DMS53 treated with DMSO at 0.1 percent for 48 hours (cell line): ENCODE measurements around the gene NOSIP.

ENCODE experiments used
- DNase-seq: peaks from one replicate; lab custom pipeline; 2025; ENCODE audit not compliant: unreplicated experiment; lab: John Stamatoyannopoulos, UW

NOSIP gene

DNA sequence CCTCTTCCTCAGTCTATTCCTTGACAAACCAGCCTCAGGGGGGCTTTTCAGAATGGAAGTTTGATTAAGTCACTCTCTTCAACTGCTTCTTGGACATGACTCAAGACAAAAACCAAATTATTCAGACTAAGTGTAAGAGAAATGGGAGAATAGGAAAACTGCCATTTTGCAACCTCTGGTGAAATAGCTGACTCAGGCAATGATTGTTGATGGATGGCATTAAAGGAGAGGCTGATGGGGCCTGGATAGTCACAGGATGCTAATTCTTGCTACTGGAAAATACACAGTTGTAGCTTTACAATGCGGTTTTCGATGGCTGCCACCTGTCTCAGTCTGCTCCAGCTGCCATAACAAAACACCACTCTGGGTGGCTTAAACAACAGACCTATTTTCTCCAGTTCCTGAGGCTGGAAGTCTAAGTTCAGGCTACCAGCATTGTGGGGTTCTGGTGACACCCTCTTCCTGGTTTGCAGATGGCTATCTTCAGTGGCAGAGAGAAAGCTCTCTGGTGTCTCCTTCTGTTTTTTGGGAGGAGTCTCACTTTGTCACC is 6.1 kb downstream of the NOSIP start:
- DNase-seq = no peak

GRCh38 chr19:49573425-49573824 is 6.9 kb downstream of the NOSIP start:
- DNase-seq = no peak

DNA sequence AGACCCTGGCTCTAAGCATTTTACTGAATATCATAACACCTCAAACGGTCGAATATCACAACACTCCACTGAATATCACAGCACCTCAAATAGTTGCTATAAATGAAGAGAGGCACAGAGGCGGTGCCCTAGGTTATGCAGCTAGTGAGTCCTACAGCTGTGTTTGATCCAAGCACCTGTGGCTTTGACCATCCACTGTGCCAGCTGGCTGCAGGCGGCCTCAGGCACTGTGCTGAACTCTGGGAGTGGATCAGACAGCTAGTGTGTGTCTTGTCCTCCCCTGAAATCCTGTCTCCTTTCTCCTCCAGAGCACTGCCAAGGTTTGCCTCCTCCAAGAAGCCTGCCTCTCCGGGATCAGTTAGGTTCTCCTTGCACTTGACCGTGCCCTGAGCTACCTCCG is 7.3 kb downstream of the NOSIP start:
- DNase-seq = no peak

GRCh38 chr19:49570997-49571676 is 9.2 kb downstream of the NOSIP start:
- DNase-seq = peak; percentile 31

DNA sequence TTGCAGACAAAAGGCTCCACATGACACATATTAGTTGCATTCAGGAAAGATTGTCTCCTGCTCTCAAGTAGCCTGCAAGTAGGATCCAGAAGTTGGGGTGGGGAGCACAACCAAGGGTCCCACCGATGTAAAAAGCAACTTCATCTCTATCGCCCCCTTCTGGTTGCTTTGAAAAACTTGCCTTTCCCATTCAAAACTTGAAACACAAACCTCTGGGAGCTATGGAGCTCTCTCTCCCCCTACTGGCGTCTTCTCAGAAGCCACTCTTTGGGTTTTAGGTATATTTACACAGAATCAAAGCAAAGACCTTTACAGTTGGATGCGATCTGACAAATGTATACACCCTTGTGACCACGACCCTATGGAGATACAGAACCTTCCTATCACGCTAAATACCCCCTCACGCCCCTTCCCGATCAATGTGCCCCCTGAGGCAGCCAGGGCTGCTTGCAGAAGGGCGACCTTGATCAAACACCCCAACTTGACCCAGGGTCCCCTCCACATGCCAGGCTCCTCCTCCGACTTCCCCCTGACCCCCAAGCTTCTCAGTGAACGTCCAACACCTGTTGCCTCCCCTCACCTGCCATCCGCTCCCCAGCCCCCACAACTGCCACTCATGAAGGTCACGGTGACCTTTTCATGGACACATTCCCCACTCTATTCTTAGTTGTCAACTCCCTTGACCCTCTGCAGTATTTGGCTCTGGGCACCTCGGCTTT is 10.1 kb downstream of the NOSIP start:
- DNase-seq = peak; percentile 68

DNA sequence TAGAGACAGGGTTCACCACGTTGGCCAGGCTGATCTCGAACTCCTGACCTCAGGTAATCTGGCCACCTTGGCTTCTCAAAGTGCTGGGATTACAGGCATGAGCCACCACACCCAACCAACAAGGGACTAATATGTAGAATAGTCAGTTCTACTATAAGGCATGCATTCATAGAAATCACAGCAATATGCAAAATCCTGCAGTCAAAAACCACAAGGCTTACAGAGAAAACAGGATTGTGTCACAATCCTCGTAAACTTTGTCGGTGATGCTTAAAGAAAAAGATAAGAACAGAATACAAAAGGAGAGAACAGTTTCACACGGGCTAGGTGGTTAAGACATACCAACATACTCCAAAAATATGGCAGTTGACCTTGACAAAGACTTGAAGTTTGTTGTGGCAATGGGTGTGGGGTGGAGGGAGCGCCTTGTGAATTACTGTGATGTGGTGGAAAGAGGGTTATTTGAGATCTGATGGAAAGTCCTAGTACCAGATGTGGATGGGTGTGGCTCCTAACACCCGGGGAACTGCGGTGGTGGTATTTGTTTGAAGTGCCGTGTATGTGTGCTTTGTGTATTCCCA is 12.4 kb downstream of the NOSIP start:
- DNase-seq = no peak

DNA sequence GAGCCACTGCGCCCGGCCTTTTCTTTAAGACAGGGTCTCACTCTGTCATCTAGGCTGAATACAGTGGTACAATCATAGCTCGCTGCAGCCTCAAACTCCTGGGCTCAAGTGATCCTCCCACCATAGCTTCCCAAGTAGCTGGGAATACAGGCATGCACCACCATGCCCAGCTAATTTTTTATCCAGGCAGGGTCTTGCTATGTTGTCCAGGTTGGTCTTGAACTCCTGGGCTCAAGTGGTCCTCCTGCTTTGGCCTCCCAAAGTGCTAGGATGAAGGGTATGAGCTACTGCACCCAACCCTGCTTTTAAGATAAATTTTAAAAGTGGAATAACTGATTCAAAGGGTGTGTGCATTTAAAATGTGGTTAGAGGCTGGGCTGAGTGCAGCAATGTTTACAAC is 14.1 kb downstream of the NOSIP start:
- no peak for DNase-seq

GRCh38 chr19:49565261-49565660 is 15.1 kb downstream of the NOSIP start:
- DNase-seq = no peak

DNA sequence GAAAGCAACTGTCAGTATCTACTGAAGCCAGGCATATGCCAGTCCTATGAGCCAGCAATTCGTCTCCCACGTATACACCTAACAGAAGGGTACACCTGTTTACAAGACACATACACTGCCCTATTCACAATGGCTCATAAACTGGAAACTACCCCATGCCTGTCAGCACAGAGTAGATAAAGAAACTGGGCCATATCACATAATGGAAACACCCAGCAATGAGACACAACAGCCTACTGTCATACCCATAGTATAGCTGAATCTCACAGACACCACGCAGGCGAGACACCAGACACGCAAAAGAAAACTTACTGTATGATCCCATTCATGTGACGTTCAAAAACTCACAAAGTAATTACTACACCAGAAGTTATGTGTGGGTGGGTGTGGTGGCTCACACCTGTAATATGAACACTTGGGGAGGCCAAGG is 15.7 kb downstream of the NOSIP start:
- no peak for DNase-seq

GRCh38 chr19:49560358-49560900 is 19.9 kb downstream of the NOSIP start:
- no peak for DNase-seq

- DNase-seq = no peak
Measured at GRCh38 chr19:49559928-49560327, 20.4 kb downstream of the NOSIP start.

DNA sequence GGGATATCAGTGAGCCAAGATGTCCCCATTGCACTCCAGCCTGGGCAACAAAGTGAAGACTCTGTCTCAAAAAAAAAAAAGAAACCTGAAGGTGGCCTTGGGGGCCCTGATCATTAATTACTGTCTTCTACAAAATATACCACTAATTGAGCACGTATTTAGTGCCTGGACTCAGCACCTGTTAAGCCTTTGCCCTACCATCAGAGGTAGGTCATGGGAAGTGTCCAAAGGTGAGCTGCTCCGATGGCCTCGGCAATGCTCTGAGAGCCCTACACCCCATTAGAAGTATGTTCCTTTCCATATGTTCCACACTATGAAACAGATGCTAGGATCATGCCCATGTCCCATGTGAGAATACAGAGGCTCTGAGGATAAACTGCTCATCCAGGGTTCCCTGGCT is 20.9 kb downstream of the NOSIP start:
- no peak for DNase-seq

- DNase-seq = no peak
Measured at GRCh38 chr19:49558591-49558990, 21.8 kb downstream of the NOSIP start.

GRCh38 chr19:49557641-49558325 is 22.6 kb downstream of the NOSIP start:
- DNase-seq = no peak

- no peak for DNase-seq
Measured at GRCh38 chr19:49556412-49557398, 23.7 kb downstream of the NOSIP start.

- no peak for DNase-seq
Measured at GRCh38 chr19:49555600-49556411, 24.6 kb downstream of the NOSIP start.

DNA sequence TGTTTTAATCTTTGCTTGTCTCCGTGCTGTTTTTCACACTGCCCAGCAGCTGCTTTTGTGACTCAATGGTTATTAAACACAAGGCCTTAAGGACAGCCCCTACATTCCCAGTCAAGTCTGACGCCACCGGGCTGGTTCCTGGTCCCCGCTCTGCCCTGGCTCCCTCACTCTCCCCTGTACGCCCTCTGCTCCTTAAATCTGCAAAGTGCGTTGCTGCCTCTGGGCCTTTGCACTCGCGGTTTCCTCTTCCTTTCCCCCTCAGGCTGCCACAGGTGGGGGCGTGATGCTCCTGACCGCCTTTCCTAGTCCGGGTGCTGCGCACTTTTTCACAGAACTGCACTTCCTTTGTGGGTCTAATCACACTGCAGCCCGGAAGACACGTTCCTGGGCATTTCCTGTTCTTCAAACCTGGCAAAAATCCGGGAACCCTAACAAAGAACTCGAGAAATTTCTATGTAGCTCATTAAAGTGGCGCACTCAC is 25.6 kb downstream of the NOSIP start:
- DNase-seq = no peak

DNA sequence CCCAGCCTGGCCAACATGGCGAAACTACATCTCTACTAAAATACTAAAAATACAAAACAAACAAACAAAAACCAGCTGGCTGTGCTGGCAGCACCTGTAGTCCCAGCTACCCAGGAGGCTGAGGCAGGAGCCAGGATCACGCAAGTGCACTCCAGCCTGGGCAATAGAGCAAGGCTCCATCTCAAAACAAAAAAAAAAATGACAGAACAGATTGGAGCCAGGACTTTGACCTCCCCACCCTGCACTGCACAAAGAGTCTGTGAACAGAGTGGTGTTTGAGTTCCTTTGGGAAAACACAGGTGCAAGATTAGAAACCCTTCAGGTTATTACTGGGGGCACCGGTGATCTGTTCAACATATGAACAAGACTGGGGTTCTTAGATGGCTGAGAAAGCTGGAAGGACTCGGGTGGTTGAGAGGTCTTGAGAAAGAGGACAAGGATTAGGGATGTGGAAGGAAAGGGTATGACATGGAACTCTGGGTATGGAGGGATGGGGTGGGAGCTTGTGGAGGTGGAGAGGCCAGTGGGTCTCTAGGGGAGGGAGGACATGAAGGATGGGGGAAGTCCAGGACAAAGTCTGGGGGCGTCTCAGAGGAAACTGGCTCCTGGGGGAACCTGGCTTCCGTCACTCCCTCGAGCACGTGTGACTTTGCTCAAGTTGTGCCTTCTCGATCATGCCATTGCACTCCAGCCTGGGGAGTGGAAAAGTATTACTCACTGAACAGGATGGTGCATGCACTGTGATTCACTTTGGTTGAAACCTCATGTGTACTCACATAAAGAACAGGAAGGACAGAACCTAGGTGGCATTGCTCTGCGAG is 26.7 kb downstream of the NOSIP start:
- peak; percentile 47 for DNase-seq
